HepG2 (cell line): ENCODE data around the gene CD1B. TPM values are rescaled to one million over a fixed set of nuclear protein-coding genes. Genes with fewer than 3 reads are reported as not detected.

ENCODE experiments used
- ATAC-seq: fragments of 200-7000 bp; cut with Tn5 transposase; 3 replicates; pipeline ENCODE4 v1.9.1; 2020; ENCODE audit warnings: mild to moderate bottlenecking, moderate library complexity
- BruUV-seq: library from RNA; stranded (reverse); fragments of 400-500 nt; replicated peaks from 2 replicates; lab custom pipeline; 2021; lab: Mats Ljungman, UMichigan
- CTCF ChIA-PET: fragments of 300-600 bp; formaldehyde crosslinking; extraction: SDS; loops from one replicate; lab custom pipeline; 2021; ENCODE audit warnings: low total read pairs, inconsistent platforms, low intra/inter-chr PET ratio; lab: Yijun Ruan, JAX
- POLR2A ChIA-PET: fragments of 350-600 bp; sonication (Branson Sonifier 250); formaldehyde crosslinking; loops from one replicate; lab custom pipeline; 2020; ENCODE audit warnings: antibody characterized with exemption, inconsistent platforms; lab: Yijun Ruan, JAX
- DNase-seq: peaks from one replicate; pipeline ENCODE4 v3.0.0-alpha.2; 2015; ENCODE audit warnings: low spot score
- FAIRE-seq: peaks from 3 replicates; lab custom pipeline; 2011; peaks lifted over from hg19 to GRCh38; lab: Jason Lieb, UNC
- H2AFZ ChIP-seq: one replicate; pipeline ENCODE4 v1.6.1; 2011; ENCODE audit warnings: low read length, inconsistent platforms
- H3K27ac ChIP-seq: fragments of 300-600 bp; 3 replicates; pipeline ENCODE4 v1.8.0; 2011; ENCODE audit warnings: mixed run types, mild to moderate bottlenecking, mixed read lengths, low read length, inconsistent platforms; ENCODE audit not compliant: insufficient read depth; ENCODE audit errors: extremely low read length
- H3K27me3 ChIP-seq, 2 experiments: fragments of 200-600 bp in 1 of 2; 2 replicates in 1 of 2; 3 replicates in 1 of 2; pipeline versions ENCODE4 v1.6.0 to v1.8.0; 2011; ENCODE audit warnings: low read length in 2 of 2, mild to moderate bottlenecking in 2 of 2, moderate library complexity in 2 of 2, inconsistent platforms in 1 of 2; ENCODE audit not compliant: insufficient read depth in 2 of 2, control insufficient read depth in 1 of 2
- H3K36me3 ChIP-seq, 2 experiments: fragments of 200-600 bp in 1 of 2; replicated peaks in 1 of 2; 2 replicates in 1 of 2; 3 replicates in 1 of 2; pipeline versions ENCODE4 v1.5.1 to v1.8.0; 2011; ENCODE audit warnings: low read length in 2 of 2, inconsistent platforms in 1 of 2; ENCODE audit not compliant: insufficient read depth in 2 of 2, control insufficient read depth in 1 of 2
- H3K4me1 ChIP-seq: 2 replicates; pipeline ENCODE4 v1.5.1; 2012; ENCODE audit warnings: low read length, inconsistent platforms; ENCODE audit not compliant: insufficient read depth
- H3K4me2 ChIP-seq: 2 replicates; pipeline ENCODE4 v1.6.0; 2011; ENCODE audit warnings: low read depth, low read length, inconsistent platforms
- H3K4me3 ChIP-seq, 3 experiments: fragments of 200-600 bp in 1 of 3; sonication (generic), shearing (Covaris generic) in 1 of 3; replicated peaks in 1 of 3; 2 replicates each; pipeline ENCODE4 v1.5.1; 2011 to 2016; ENCODE audit warnings: low read length in 3 of 3, inconsistent platforms in 2 of 3, low read depth in 2 of 3, mild to moderate bottlenecking in 2 of 3, control low read depth in 1 of 3, mixed read lengths in 1 of 3; ENCODE audit not compliant: insufficient read depth in 1 of 3
- H3K79me2 ChIP-seq: one replicate; pipeline ENCODE4 v1.6.1; 2011; ENCODE audit warnings: low read length, inconsistent platforms; ENCODE audit not compliant: insufficient read depth
- H3K9ac ChIP-seq: 2 replicates; pipeline ENCODE4 v1.6.0; 2011; ENCODE audit warnings: mild to moderate bottlenecking, low read depth, low read length, inconsistent platforms; ENCODE audit not compliant: insufficient read depth
- H3K9me3 ChIP-seq: 2 replicates; pipeline ENCODE4 v1.5.1; 2012; ENCODE audit warnings: mild to moderate bottlenecking, low read length
- H4K20me1 ChIP-seq: 2 replicates; pipeline ENCODE4 v1.6.0; 2011; ENCODE audit warnings: inconsistent platforms, mild to moderate bottlenecking, low read length, moderate library complexity; ENCODE audit not compliant: insufficient read depth
- CAMTA2 ChIP-seq: sonication (generic); formaldehyde crosslinking; IDR thresholded peaks from 2 replicates; pipeline ENCODE4 v1.4.0; 2020; ENCODE audit warnings: mild to moderate bottlenecking, missing genetic modification reagents, borderline replicate concordance
- NR2C2 ChIP-seq: sonication (generic); formaldehyde crosslinking; IDR thresholded peaks from 2 replicates; pipeline ENCODE4 v1.4.0; 2020; ENCODE audit warnings: missing genetic modification reagents, mild to moderate bottlenecking, moderate library complexity, borderline replicate concordance
- RAD21 ChIP-seq: fragments of 450-650 bp; formaldehyde crosslinking; IDR thresholded peaks from 2 replicates; pipeline ENCODE4 v1.5.0; 2020; ENCODE audit warnings: mild to moderate bottlenecking
- SOX6 ChIP-seq, 2 experiments: fragments of 450-650 bp in 1 of 2; sonication (generic) in 1 of 2; formaldehyde crosslinking in 1 of 2; IDR thresholded peaks; 2 replicates each; pipeline versions ENCODE4 v1.4.0 to v1.6.1; 2017 to 2020; ENCODE audit warnings: antibody characterized with exemption in 1 of 2, mild to moderate bottlenecking in 1 of 2, missing genetic modification reagents in 1 of 2
- ZKSCAN5 ChIP-seq: sonication (generic); formaldehyde crosslinking; IDR thresholded peaks from 2 replicates; pipeline ENCODE4 v1.5.1; 2020; ENCODE audit warnings: mild to moderate bottlenecking, missing genetic modification reagents
- ZNF205 ChIP-seq: IDR thresholded peaks from 2 replicates; pipeline ENCODE4 v1.6.1; 2018; ENCODE audit warnings: missing biosample characterization, missing genetic modification reagents
- WGBS: methylation state at CpG from one replicate; pipeline ENCODE4 v1.1.6; 2017; ENCODE audit warnings: low lambda C conversion rate; 5-methylcytosine and 5-hydroxymethylcytosine counted together
- in situ Hi-C: cut with HindIII; loops from 2 replicates; pipeline ENCODE4 v1.10.0; 2017; ENCODE audit warnings: low pct_unique_long_range_greater_than_20kb; ENCODE audit not compliant: extremely low pct_ligation_motif_present
- intact Hi-C: fragments of 100-400 bp; cut with micrococcal nuclease; formaldehyde crosslinking; loops from one replicate; pipeline ENCODE4 v1.10.0; 2022; ENCODE audit not compliant: unreplicated experiment
- polyA plus RNA-seq, 8 experiments: library from polyadenylated mRNA; depleted of rRNA in 3 of 8; stranded (reverse) in 7 of 8; unstranded in 1 of 8; fragments of >200 nt; fragmentation: Illumina TruSeq in 4 of 8; extraction: Trizol in 4 of 8; gene quantifications; 2 replicates each; pipeline versions ENCODE4 v1.2.1 to v1.2.3, GENCODE V29; 2011 to 2016; ENCODE audit warnings: low read depth in 4 of 8, missing spikeins in 1 of 8, mixed read lengths in 1 of 8; ENCODE audit not compliant: insufficient read depth in 1 of 8
- total RNA-seq, 5 experiments: library from RNA; depleted of rRNA; stranded (reverse); fragments of >200 nt; fragmentation: Illumina TruSeq; extraction: Trizol; gene quantifications; 2 replicates each; pipeline ENCODE4 v1.2.3, GENCODE V29; 2016; ENCODE audit warnings: low read depth in 1 of 5
- TF ChIP-seq, protein P1 (sequence below): sonication (generic); formaldehyde crosslinking; IDR thresholded peaks from 2 replicates; pipeline ENCODE4 v1.4.0; 2020; ENCODE audit warnings: low read depth, mild to moderate bottlenecking, missing genetic modification reagents
- TF ChIP-seq, protein P2 (sequence below): sonication (generic); formaldehyde crosslinking; IDR thresholded peaks from 2 replicates; pipeline ENCODE4 v1.8.0; 2022; ENCODE audit warnings: low read depth, missing genetic modification reagents
- TF ChIP-seq, protein P3 (sequence below), 2 experiments: sonication (generic) in 1 of 2; formaldehyde crosslinking in 1 of 2; IDR thresholded peaks; 2 replicates each; pipeline versions ENCODE4 v1.5.1 to v1.6.1; 2011 to 2020; ENCODE audit warnings: borderline replicate concordance in 1 of 2, low read depth in 1 of 2, low read length in 1 of 2, mild to moderate bottlenecking in 1 of 2, missing genetic modification reagents in 1 of 2, moderate library complexity in 1 of 2

Gene CD1B
- total and polyA plus RNA-seq, 2 of the 13 experiments (the other 11 are each of a cell fraction or from before 2014, with no cell fraction given) = not detected

DNA sequence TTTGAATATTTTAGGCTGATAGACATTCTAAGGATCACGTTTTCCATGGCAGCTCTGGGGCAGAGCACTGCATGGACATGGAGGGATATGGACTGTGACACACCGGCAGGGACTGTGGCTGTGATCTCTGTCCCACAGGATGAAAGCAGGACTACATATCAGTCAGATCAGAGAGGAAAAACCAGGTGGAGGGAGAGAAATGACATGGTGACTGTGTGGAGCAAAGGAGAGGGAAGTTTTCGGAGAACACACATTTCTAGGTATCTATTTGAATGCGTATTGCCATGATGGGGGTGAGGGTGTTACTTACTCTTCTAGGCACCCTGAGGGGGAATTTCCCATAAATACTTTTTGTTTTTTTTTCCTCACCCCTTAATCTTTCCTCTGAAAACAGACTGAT, 44.8 kb downstream of the CD1B start:
- no peak overlapping the region for H3K27ac ChIP-seq
- H3K9me3 ChIP-seq = peaks cover 50% of the 10 kb centered on the region
- no peaks in the 10 kb centered on the region for H4K20me1 ChIP-seq
- no peaks in the 10 kb centered on the region for H3K79me2 ChIP-seq
- BruUV-seq = no TSS peak
- TF ChIP-seq RAD21 (CRISPR knock-in tag) = no peak
- TF ChIP-seq SOX6 (IDR thresholded peaks at IDR 0.05) = no peak
- no peak for TF ChIP-seq SOX6 (CRISPR knock-in tag; IDR thresholded peaks at IDR 0.05)
- TF ChIP-seq ZNF205 = no peak
- no peak overlapping the region for H2AFZ ChIP-seq
- in situ Hi-C loops (no loop called here), intact Hi-C loops (no loop called here)
- no peak overlapping the region for H3K4me3 ChIP-seq
- FAIRE-seq (no peak), ATAC-seq (no peak), DNase-seq (no peak)
- H3K9ac ChIP-seq = no peak overlapping the region
- CTCF ChIA-PET = no interaction called here
- 27% methylated on average over 4 of the region's 4 CpGs for WGBS
- no peaks in the 10 kb centered on the region for H3K4me1 ChIP-seq
- no peak overlapping the region for H3K4me2 ChIP-seq
- POLR2A ChIA-PET = no interaction called here
- no peaks in the 10 kb centered on the region for H3K27me3 ChIP-seq
- H3K36me3 ChIP-seq = no peaks in the 10 kb centered on the region

DNA sequence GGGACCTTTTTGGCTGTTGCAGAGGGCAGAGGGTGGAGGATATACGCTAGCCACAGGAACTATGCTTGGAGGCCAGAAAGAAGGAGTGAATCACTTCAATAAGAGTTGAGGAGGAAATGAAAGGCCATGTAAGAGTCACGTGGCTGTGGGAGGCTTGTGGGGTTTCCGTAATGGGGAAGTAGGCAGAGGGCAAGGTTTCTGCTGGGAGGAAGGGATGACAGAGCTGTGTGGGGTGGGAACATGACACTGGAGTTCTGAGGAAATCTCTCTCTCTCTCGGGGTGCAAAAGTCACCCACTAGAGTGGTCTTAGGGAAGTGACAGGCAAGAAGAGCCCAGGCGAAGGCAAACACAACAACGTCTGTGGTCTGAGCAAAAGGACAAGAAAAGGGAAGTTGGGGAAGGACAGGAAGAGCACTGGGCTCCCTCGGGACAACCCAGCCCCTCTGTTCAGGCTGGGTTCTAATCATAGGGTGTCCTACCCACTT, 45.5 kb downstream of the CD1B start:
- H3K4me3 ChIP-seq = no peak overlapping the region
- POLR2A ChIA-PET = no interaction called here
- no peaks in the 10 kb centered on the region for H4K20me1 ChIP-seq
- BruUV-seq = no TSS peak
- in situ Hi-C loops (no loop called here), intact Hi-C loops (no loop called here)
- DNase-seq (no peak), FAIRE-seq (no peak), ATAC-seq (no peak)
- H3K36me3 ChIP-seq = no peaks in the 10 kb centered on the region
- H3K27me3 ChIP-seq = no peaks in the 10 kb centered on the region
- no peak overlapping the region for H2AFZ ChIP-seq
- H3K27ac ChIP-seq = no peak overlapping the region
- CTCF ChIA-PET = no interaction called here
- 2% methylated on average over 7 of the region's 7 CpGs for WGBS
- H3K4me2 ChIP-seq = no peak overlapping the region
- H3K79me2 ChIP-seq = no peaks in the 10 kb centered on the region
- peaks cover 53% of the 10 kb centered on the region for H3K9me3 ChIP-seq
- H3K4me1 ChIP-seq = no peaks in the 10 kb centered on the region
- no peak overlapping the region for H3K9ac ChIP-seq
- TF ChIP-seq, protein P1, sequence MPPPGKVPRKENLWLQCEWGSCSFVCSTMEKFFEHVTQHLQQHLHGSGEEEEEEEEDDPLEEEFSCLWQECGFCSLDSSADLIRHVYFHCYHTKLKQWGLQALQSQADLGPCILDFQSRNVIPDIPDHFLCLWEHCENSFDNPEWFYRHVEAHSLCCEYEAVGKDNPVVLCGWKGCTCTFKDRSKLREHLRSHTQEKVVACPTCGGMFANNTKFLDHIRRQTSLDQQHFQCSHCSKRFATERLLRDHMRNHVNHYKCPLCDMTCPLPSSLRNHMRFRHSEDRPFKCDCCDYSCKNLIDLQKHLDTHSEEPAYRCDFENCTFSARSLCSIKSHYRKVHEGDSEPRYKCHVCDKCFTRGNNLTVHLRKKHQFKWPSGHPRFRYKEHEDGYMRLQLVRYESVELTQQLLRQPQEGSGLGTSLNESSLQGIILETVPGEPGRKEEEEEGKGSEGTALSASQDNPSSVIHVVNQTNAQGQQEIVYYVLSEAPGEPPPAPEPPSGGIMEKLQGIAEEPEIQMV (CRISPR knock-in tag) = no peak
- TF ChIP-seq, protein P2, sequence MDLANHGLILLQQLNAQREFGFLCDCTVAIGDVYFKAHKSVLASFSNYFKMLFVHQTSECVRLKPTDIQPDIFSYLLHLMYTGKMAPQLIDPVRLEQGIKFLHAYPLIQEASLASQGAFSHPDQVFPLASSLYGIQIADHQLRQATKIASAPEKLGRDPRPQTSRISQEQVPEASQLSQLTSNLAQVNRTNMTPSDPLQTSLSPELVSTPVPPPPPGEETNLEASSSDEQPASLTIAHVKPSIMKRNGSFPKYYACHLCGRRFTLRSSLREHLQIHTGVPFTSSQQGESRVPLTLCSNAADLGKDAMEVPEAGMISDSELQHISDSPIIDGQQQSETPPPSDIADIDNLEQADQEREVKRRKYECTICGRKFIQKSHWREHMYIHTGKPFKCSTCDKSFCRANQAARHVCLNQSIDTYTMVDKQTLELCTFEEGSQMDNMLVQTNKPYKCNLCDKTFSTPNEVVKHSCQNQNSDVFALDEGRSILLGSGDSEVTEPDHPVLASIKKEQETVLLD (CRISPR knock-in tag) = no peak
- TF ChIP-seq NR2C2 (CRISPR knock-in tag) (no peak), ZKSCAN5 (no peak), CAMTA2 (CRISPR knock-in tag) (no peak)
- TF ChIP-seq, protein P3, sequence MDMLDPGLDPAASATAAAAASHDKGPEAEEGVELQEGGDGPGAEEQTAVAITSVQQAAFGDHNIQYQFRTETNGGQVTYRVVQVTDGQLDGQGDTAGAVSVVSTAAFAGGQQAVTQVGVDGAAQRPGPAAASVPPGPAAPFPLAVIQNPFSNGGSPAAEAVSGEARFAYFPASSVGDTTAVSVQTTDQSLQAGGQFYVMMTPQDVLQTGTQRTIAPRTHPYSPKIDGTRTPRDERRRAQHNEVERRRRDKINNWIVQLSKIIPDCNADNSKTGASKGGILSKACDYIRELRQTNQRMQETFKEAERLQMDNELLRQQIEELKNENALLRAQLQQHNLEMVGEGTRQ (IDR thresholded peaks at IDR 0.05; ENCODE audit: low read depth, low read length) = no peak
- TF ChIP-seq, protein P3 (CRISPR knock-in tag; IDR thresholded peaks at IDR 0.05; ENCODE audit: borderline replicate concordance) = no peak
